H9 (cell line): Measurements from ENCODE around the gene DSEL. TPM values are rescaled to one million over a fixed set of nuclear protein-coding genes. Genes with fewer than 3 reads are reported as not detected.

Experiments used
- DNase-seq: peaks from one replicate; pipeline ENCODE4 v3.0.0-alpha.2; 2017
- H2AFZ ChIP-seq: one replicate; pipeline ENCODE4 v1.6.1; 2013; ENCODE audit warnings: mild to moderate bottlenecking, low read length, control low read depth, moderate library complexity
- H2AK5ac ChIP-seq: 2 replicates; pipeline ENCODE4 v1.6.1; 2013; ENCODE audit warnings: low read length, control low read depth, mixed read lengths; ENCODE audit not compliant: insufficient read length
- H2BK120ac ChIP-seq: one replicate; pipeline ENCODE4 v1.6.1; 2013; ENCODE audit warnings: low read depth, mild to moderate bottlenecking, low read length, control low read depth, inconsistent platforms; ENCODE audit not compliant: poor library complexity, severe bottlenecking
- H2BK12ac ChIP-seq: 2 replicates; pipeline ENCODE4 v1.6.1; 2013; ENCODE audit warnings: low read length, control low read depth, mixed read lengths, low read depth; ENCODE audit not compliant: insufficient read length
- H2BK15ac ChIP-seq: 2 replicates; pipeline ENCODE4 v1.6.1; 2013; ENCODE audit warnings: low read depth, low read length, control low read depth
- H2BK20ac ChIP-seq: one replicate; pipeline ENCODE4 v1.6.1; 2013; ENCODE audit warnings: low read depth, mild to moderate bottlenecking, low read length, control low read depth, inconsistent platforms; ENCODE audit not compliant: poor library complexity, severe bottlenecking
- H2BK5ac ChIP-seq: 2 replicates; pipeline ENCODE4 v1.6.1; 2013; ENCODE audit warnings: low read length, control low read depth, mixed read lengths; ENCODE audit not compliant: insufficient read length
- H3K14ac ChIP-seq: 2 replicates; pipeline ENCODE4 v1.6.1; 2013; ENCODE audit warnings: low read length, control low read depth; ENCODE audit not compliant: insufficient read depth
- H3K18ac ChIP-seq: 2 replicates; pipeline ENCODE4 v1.6.1; 2013; ENCODE audit warnings: low read depth, mild to moderate bottlenecking, mixed read lengths, low read length, control low read depth; ENCODE audit not compliant: insufficient read length
- H3K23ac ChIP-seq: 2 replicates; pipeline ENCODE4 v1.6.1; 2013; ENCODE audit warnings: low read length, control low read depth, mixed read lengths, low read depth; ENCODE audit not compliant: insufficient read length
- H3K23me2 ChIP-seq: 2 replicates; pipeline ENCODE4 v1.6.1; 2013; ENCODE audit warnings: low read depth, mild to moderate bottlenecking, mixed read lengths, low read length, control low read depth; ENCODE audit not compliant: insufficient read length, poor library complexity, severe bottlenecking
- H3K27ac ChIP-seq: 2 replicates; pipeline ENCODE4 v1.5.1; 2013; ENCODE audit warnings: low read length, control low read depth, mixed read lengths, low read depth; ENCODE audit not compliant: insufficient read length
- H3K27me3 ChIP-seq: 2 replicates; pipeline ENCODE4 v1.6.1; 2013; ENCODE audit warnings: low read length, control low read depth, inconsistent platforms; ENCODE audit not compliant: insufficient read depth
- H3K4ac ChIP-seq: 2 replicates; pipeline ENCODE4 v1.6.1; 2013; ENCODE audit warnings: low read depth, mild to moderate bottlenecking, control low read depth, inconsistent platforms, low read length, moderate library complexity
- H3K4me1 ChIP-seq: 2 replicates; pipeline ENCODE4 v1.6.1; 2013; ENCODE audit warnings: low read length, control low read depth, inconsistent platforms; ENCODE audit not compliant: insufficient read depth
- H3K4me2 ChIP-seq: 2 replicates; pipeline ENCODE4 v1.6.1; 2013; ENCODE audit warnings: low read length, control low read depth, mixed read lengths; ENCODE audit not compliant: insufficient read length, insufficient read depth
- H3K56ac ChIP-seq: 2 replicates; pipeline ENCODE4 v1.6.1; 2013; ENCODE audit warnings: low read depth, mild to moderate bottlenecking, mixed read lengths, low read length, control low read depth; ENCODE audit not compliant: insufficient read length
- H3K79me1 ChIP-seq: 2 replicates; pipeline ENCODE4 v1.6.1; 2013; ENCODE audit warnings: low read depth, mild to moderate bottlenecking, moderate library complexity, low read length, control low read depth, inconsistent platforms; ENCODE audit not compliant: insufficient read depth, poor library complexity, severe bottlenecking
- H3K79me2 ChIP-seq: 2 replicates; pipeline ENCODE4 v1.6.1; 2013; ENCODE audit warnings: low read length, control low read depth, inconsistent platforms; ENCODE audit not compliant: insufficient read depth
- H3K9ac ChIP-seq: 2 replicates; pipeline ENCODE4 v1.6.1; 2013; ENCODE audit warnings: low read length, control low read depth, mixed read lengths; ENCODE audit not compliant: insufficient read length; ENCODE audit errors: extremely low read depth
- H3K9me3 ChIP-seq: one replicate; pipeline ENCODE4 v1.6.1; 2013; ENCODE audit warnings: low read depth, low read length, inconsistent platforms; ENCODE audit not compliant: control insufficient read depth
- H3T11ph ChIP-seq: one replicate; pipeline ENCODE4 v1.6.1; 2013; ENCODE audit warnings: mild to moderate bottlenecking, low read length, control low read depth, inconsistent platforms
- H4K20me1 ChIP-seq: one replicate; pipeline ENCODE4 v1.6.1; 2013; ENCODE audit not compliant: control insufficient read depth, insufficient read length, insufficient read depth
- H4K5ac ChIP-seq: 2 replicates; pipeline ENCODE4 v1.6.1; 2013; ENCODE audit warnings: low read depth, mild to moderate bottlenecking, mixed read lengths, low read length, control low read depth; ENCODE audit not compliant: insufficient read length
- H4K8ac ChIP-seq: replicated peaks from 2 replicates; pipeline ENCODE4 v1.6.1; 2013; ENCODE audit warnings: low read length, control low read depth, mixed read lengths, low read depth; ENCODE audit not compliant: insufficient read length
- H4K91ac ChIP-seq: 2 replicates; pipeline ENCODE4 v1.6.1; 2013; ENCODE audit warnings: low read depth, mild to moderate bottlenecking, moderate library complexity, mixed read lengths, low read length, control low read depth; ENCODE audit not compliant: insufficient read length
- H3K27ac Mint-ChIP-seq, 3 experiments: 2 replicates in 2 of 3; 3 replicates in 1 of 3; pipeline ENCODE4 v1.8.0; 2020 to 2021; ENCODE audit warnings: mixed read lengths in 3 of 3, mild to moderate bottlenecking in 1 of 3, moderate library complexity in 1 of 3
- H3K27me3 Mint-ChIP-seq: 2 replicates; pipeline ENCODE4 v1.8.0; 2021; ENCODE audit warnings: low read depth, mild to moderate bottlenecking, moderate library complexity, mixed read lengths
- H3K36me3 Mint-ChIP-seq, 3 experiments: 2 replicates in 2 of 3; 3 replicates in 1 of 3; pipeline ENCODE4 v1.8.0; 2020 to 2021; ENCODE audit warnings: low read depth in 3 of 3, mixed read lengths in 3 of 3; ENCODE audit not compliant: insufficient read depth in 1 of 3
- H3K4me1 Mint-ChIP-seq, 2 experiments: 2 replicates each; pipeline ENCODE4 v1.8.0; 2020; ENCODE audit warnings: mixed read lengths in 2 of 2
- H3K4me3 Mint-ChIP-seq, 2 experiments: 2 replicates in 1 of 2; 3 replicates in 1 of 2; pipeline ENCODE4 v1.8.0; 2020 to 2021; ENCODE audit warnings: mild to moderate bottlenecking in 2 of 2, mixed read lengths in 2 of 2, moderate library complexity in 1 of 2
- H3K9me3 Mint-ChIP-seq, 2 experiments: 2 replicates in 1 of 2; 3 replicates in 1 of 2; pipeline ENCODE4 v1.8.0; 2020; ENCODE audit warnings: mild to moderate bottlenecking in 2 of 2, mixed read lengths in 2 of 2, moderate library complexity in 1 of 2
- CTCF ChIP-seq: fragments of 200-600 bp; sonication (generic); conservative IDR thresholded peaks from 3 replicates; pipeline ENCODE4 v1.8.0; 2021; ENCODE audit warnings: antibody characterized with exemption, mild to moderate bottlenecking
- total RNA-seq: library from RNA; stranded (reverse); gene quantifications from 2 replicates; pipeline ENCODE4 v1.2.1, GENCODE V29; 2021

DSEL gene
- total RNA-seq, 1 experiment from 2014 or later = 6.0 TPM

GRCh38 chr18:67545681-67546080 lies 29.2 kb upstream of the DSEL start:
- Histone ChIP-seq H2AK5ac (no peak overlapping the region), H3K56ac (no peak overlapping the region), H4K5ac (no peak overlapping the region), H2BK20ac (no peak overlapping the region), H3K79me2 (no peaks in the 10 kb centered on the region), H3K23me2 (no peaks in the 10 kb centered on the region), H3K4me2 (no peak overlapping the region), H3K79me1 (no peaks in the 10 kb centered on the region), H2AFZ (no peak overlapping the region), H3K27me3 (no peaks in the 10 kb centered on the region), H4K91ac (no peak overlapping the region), H3T11ph (no peak overlapping the region), H3K14ac (no peak overlapping the region), H2BK120ac (no peak overlapping the region), H3K4me1 (no peaks in the 10 kb centered on the region), H4K20me1 (no peaks in the 10 kb centered on the region), H4K8ac (no peak overlapping the region), H3K4ac (no peak overlapping the region), H2BK15ac (no peak overlapping the region), H2BK12ac (no peak overlapping the region), H2BK5ac (no peak overlapping the region), H3K27ac (no peak overlapping the region), H3K23ac (no peak overlapping the region), H3K9ac (no peak overlapping the region), H3K18ac (no peak overlapping the region), H3K9me3 (no peaks in the 10 kb centered on the region)
- Mint-ChIP-seq H3K36me3 (no peaks in the 10 kb centered on the region), H3K4me3 (no peak overlapping the region), H3K9me3 (no peaks in the 10 kb centered on the region), H3K4me1 (no peaks in the 10 kb centered on the region), H3K27me3 (no peaks in the 10 kb centered on the region), H3K27ac (no peak overlapping the region)
- TF ChIP-seq CTCF = no peak
- no peak for DNase-seq
